ENCODE results near the gene GPRIN3.

GPRIN3 gene

DNA sequence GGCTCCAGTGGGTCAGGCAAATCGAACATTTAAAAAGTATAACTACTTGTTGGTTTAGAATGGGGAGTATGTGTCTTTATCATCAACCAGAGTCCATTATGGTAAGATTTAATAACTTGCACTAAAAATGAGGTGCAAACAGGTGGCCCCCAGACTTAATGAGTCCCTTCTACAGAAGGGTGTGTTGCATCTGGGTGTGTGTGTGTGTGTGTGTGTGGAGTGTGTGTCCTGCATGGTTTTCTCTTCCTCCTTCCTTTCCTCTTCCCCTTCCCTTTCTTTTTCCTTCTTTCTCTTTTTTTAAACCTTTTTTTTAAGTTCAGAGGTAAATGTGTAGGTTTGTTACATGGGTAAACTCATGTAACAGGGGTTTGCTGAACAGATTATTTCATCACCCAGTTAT is 53.7 kb downstream of the GPRIN3 start:
- no peak for DNase-seq

DNA sequence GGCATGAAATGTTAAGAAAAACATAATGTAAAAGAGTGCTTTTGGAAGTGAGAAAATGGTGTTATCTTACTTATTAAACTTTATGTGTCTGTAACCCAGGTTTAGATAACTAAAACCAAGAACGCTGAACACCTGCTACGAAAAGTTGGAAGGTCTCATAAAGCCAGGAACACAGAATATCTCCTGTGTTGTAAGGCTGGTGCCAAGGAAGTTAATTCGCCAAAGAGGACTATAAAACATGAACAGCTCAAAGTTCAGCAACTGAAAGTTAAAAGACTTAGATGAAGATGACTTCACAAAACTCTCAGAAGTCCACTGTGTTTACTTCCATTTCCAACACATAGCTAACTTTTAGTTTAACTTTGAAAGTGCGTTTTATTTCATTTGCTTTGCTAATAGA is 54.3 kb downstream of the GPRIN3 start:
- DNase-seq, result no peak

DNA sequence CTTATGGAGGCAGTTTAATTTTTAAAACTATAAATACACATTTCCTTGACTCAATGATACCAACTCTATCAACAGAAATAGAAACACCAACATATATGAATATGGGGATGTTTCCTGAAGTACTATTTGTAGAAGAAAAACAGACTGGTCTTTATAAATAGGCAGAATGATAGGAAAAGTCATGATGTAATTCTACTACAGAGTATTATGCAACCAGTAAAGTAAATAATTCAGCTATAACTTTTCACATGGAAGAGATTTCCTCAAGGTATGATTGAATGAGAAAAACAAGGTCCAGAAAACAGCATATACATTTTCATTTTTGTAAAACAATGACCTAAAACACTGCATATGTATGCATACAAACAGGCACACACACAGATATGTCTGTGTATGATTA is 56.2 kb downstream of the GPRIN3 start:
- no peak for DNase-seq

DNA sequence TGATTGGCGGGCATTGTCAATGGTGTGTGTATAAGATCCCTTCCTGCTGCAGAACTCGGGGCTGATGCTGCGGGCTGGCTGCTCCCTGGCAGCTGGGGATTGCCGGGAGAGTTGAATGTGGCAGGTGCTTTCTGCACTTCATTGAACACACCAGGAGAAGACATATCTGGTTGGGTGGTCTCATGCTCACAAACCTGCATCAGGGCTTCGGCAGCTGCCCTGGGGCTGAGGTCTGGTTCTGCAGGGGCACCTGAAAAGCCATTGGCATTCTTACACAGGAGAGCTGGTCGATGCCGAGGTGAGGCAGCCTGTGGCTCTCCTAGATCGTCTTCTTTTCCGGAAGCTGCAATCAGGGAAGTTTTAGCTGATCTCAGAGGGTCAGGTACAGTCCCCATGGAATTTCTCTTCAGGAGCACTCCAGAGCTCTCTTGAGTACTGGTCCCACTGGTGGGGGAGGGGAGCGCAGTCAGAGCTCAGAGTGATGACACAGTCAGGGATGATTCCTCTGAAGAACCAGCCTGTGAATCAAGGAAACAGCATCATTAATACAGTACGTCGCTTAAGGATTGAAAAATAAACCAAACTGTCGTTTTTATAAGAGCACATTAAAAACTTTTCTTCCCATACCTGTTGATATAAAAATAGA is 57.8 kb downstream of the GPRIN3 start:
- no peak for DNase-seq

DNA sequence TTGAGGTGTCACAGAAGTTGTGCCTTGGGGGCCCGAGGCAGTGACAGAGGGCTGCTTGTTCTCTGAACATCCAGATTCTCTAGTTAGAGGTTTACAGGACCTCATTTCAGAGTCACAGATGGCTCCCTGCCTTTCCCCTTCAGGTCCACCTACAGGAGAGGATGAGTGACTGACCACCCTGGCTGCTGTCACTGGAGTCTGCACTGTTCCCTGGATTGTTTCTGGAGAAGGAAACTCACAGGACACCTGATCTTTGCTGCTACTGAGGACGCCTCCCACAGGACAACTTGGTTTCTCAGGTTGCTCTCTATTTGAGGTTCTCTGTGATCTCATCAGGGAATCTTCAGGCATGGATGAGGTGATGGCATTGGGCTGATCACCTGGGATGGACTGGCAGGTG is 58.3 kb downstream of the GPRIN3 start:
- DNase-seq, result no peak

DNA sequence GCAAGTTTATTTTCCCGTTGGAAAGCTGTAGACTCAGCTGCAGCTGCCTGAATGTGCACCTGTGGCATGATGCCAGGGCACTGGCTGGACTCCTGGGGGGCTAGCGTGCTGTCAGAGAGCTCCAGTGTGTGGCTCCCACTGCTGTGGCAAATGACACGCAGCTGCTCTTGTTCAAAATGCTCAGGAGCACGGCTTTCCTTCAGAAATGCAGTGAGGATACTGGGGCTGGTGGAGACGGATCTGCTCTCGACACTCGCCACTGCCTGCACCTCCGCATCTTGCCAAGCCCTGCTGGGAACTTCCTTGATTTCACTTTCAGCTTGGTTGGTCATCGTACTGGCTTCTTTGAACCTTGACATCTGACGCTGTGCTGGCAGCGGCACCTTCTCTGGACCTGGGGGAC is 58.7 kb downstream of the GPRIN3 start:
- no peak for DNase-seq

DNA sequence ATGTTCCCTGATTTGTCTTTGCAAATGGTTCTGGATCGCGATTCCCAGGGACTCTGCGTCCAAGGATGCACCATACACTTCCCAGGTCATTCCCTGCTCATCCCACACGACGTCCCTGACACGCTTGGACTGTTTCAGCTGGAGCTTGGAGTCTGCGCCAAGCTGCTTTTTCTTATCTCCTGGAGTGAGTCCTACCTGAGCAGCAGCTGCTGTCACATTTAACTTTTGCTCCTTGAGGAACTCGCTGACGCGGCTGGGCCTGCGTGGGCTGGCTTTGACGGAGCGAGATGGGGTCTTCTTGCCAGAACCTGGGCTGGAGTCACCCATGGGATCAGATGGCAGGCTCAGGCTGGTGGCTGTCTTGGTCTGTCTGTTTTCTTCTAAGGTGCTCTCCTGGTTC is 59.6 kb downstream of the GPRIN3 start:
- DNase-seq, result no peak

DNA sequence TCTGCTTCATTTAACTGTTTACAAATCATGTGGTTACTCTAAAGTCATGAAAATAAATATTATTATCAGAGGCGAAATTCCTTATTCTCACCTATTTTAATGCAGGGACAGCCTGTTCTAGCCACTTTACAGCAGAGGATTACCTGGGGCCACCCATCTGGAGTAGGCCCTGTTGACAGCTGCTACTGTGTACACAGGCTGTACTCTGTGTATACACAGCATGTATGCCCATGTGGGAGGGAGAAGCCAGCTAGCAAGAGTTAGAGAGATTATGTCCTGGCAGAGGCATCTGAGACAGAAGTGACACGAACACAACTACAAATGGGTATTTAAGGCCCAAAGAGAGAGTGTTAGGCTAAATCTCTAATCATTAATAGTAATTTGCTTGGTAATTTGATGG is 62.1 kb downstream of the GPRIN3 start:
- no peak for DNase-seq

DNA sequence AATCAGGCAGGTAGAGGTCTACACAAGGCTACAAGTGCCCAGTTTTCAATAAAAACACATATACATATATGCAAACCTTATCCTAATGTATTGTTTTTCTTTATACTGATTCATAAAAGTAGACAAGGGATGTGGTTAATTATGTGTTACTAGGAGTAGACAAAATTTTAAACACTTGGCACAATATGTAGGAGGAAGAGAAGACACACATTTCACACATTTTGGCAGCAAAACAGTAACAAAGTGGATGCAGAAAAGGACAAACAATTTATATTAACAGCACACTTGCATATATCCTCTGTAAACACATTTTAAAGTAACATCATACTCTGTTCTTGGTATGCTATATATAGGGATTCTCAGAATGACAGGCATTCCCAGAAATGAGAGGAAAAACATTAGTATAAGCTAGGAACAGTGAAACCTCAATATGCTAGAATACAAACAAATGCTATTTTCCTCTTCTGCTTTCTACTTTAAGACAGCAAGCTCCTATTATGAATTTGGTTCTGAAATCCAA is 63.8 kb downstream of the GPRIN3 start:
- no peak for DNase-seq

DNA sequence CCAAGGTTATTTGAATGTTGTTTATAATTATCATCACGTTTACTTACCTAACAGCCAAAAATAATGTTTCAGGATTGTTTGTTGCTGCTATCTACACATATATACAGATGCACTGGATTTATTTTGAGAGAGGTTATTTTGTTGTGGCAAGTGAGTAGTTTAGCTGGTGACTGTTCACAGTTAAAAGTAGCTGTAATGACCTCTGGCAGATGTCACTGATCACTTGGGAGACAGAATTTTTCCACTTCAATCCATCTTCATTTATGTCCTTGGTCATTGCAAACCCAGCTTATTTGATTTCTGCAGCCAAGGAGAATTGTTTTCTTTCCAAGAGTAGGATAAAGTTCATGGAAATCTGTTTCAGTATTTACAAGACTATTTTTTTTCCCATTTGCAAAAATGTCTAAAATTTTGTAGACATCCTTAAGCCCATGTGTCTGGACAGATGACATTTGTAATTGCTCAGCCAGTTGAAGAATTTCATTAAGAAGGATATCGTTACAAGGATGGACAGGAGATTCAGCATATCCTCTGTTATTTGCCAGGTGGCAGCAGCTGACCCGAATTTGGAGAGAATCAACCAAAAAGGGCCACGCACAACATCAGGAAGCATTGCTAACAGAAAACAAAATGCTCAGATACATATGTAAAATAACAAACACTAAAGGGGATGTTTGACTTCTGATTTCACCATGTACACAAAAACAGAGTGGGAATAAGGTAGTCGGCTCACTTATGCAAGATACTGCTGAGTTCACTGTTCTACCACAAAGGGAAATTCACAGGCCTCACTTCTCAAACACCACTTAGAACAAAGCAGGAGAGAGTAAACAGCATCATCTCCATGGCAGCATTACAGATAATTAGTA is 64.5 kb downstream of the GPRIN3 start:
- DNase-seq, result peak; percentile 19

DNA sequence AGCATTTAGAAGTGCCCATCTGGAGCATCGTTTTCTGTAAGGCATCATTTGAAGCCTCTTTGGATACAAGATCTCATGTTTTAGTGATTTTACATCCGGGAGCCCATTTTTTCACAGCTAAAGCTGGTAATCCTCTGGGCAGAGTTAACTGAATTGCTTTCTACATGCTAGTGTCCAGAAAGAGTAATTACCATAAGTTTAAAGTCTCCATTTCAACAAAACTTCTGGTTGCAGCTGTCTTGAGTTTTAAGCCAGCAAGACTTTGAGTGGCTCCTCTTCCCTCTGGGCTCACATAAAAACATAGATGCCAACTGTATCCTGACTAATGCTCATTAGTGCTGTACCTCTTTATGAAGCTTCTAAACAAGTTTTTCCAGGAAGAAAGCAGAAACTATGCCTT is 65.4 kb downstream of the GPRIN3 start:
- no peak for DNase-seq

DNA sequence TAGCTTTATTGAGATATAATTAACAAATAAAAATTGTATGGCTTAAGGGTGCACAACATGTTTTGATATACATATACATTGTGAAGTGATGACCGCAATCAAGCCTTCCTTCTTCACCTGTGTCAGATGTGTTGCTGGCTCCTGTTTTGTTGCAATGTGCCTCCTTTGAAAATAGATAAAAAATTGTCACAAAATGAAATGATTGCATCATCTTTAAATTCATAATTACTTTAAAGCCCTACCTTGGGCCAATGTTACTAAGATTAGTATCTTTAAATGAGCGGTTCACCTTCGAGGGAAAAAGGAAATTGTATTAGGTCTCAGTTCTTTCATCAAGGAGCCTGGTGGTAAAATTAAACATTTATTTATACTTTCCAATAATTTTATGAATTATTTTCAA is 77.3 kb downstream of the GPRIN3 start:
- no peak for DNase-seq

DNA sequence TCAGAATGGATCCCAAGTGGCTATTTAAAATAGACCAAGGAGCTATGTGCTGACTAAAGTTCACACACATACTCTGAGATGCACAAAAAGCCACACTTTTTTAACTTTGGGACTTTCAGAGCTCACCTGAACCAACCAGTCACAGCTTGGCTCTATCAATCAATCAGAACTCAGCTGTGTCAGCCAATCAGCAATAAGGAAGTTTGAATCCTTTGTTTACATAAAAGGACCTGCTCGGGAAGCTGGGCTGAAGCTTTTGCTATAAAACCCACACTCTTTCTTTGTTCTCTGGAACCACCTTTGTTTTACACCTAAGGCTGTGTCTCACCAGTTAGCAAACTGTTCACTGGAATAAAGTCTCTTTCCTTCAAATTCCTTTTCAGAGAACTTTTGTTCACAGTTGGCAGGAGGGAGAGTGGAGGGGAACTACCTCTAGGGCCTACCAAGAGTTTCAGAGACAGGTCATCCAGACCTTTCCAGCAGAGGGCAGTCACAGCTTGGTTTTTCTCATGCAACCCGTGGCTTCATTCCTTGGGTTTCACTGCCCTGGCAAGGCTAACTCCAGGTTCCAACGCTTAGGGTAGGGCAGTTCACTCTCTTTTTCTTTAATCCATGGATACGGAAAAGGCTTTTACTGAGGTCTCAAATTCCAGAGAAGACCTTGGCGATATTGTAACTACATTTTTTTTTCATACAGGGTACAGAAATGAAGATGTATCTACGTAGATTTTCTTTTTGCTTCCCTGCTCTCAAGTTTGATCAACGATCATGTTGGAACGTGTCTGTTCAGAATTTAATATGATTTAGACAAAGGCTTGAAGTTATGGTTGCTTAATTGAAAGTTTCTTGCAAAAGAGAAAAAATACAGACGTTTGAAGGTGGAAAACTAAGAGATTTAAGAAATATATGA is 80.7 kb downstream of the GPRIN3 start:
- peak; percentile 88 for DNase-seq

DNA sequence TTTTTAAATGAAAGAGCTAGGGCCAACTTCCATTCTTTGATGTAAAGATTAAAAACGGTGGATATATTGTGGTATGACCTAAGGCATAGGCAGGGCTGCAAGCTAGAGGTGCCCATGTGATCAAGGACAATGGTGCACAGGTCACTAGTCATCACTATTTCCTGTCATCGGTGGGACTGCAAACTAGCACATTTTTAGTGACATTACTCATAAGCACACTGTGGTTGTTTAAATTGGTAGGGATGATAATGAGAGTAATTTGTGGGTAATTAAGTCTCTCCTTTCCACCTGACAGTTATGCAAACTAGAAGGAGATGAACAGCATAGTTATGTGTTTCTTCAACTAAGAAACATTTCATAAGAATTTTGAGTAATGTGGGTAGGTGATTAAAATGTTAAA is 85.4 kb downstream of the GPRIN3 start:
- DNase-seq, result no peak

DNA sequence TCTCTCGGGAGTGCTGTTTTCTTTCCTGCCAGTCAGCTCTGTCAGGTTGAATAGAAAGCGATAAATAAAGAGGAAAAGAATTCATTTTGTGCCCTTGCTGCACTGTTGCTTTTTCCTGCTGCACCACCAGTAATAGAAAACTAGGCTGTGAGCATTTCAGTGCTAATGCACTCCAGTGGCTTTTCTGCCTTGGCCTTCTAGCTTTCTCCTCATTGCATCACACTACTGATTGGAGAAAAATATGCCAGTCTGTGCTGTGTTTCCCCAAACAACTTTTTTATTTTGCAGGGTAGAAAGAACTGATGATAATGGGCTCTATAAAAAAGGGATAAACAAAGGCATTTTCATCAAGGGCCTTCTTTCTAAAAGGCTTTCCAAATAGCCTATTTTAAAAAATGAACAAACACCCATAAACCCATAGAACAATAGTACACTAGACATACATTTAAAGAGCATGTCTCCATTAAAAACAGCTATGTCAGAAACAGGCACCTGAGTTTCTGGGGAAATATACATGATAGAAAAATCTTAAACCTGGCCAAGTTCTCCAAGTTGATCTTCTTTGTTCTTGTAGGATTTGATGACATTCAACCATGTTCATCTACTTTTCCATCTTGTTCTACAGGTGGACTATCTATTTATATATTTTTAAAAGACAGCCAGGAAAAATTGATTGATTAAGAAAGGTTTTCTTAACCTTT is 86.3 kb downstream of the GPRIN3 start:
- DNase-seq, result no peak

DNA sequence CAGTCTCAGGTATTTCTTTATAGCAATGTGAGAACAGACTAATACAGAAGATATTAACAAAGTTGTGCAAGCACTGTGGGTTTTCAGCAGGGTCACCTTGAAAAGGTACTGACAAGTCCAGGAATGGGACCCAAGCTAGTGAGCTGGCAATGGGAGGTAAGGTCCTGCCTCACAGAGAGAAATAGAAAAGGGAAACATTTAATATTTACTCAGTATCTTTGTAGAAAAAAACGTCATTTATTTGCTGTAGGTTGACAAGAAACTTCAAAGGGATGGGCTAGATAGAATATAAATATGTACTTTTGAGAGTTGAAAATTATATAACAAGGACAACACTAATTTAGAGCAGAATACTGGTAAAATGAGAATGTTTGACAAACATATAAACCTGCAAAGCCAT is 89.0 kb downstream of the GPRIN3 start:
- no peak for DNase-seq

DNA sequence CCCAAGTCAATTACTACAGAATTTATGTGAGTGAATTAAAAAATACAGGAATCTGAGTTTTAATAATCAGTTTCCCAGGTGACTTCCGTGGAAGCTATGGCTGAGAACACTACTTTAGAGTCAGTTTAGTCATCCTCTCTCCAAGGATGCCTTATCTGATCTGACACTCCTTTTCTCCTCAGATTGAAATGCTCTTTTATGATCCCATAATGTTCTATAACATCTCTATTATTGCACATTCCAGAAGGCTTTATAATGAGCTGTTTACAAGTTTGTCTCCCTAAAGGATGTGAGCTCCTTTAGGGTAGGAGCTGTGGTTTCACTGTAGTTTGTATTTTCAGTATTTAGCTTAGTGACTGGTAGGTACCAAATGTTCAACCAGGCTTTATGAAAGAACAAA is 90.0 kb downstream of the GPRIN3 start:
- DNase-seq, result no peak

DNA sequence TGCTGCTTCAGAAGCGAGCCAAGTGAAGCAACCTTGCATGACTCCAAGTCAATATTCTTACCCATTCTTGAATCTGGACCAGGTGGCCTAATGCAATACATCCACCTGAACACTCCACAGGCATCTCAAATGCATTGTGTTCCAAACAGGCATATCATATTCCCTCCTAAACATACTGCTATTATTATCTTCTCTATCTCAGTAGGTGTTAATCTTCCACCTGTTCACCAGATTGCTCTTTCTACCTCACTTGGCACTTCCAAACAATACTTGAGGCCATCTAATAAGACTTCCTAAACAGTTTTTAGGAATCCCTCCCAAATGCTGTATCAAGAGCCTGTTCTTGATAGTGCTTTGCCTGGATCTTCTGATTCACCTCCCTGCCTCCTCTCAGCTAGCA is 90.7 kb downstream of the GPRIN3 start:
- DNase-seq, result no peak

DNA sequence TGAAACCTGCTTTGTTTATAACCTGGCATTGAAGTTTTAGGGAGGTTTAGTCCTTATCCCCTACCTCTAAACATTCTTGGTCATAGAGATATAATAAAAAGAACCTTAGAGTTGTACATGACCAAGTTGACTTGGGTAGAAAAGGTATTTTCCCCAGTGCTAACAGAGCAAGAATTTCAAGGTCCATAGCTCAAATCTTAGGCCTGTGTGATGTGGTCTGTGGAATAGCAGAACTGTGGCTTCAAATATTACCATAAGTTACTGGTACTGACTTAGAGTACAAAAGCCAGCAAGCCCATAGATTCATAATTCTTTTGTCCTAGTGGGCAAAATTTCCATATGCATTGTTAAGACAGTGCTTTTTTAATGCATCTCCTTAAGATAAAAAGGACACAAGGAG is 91.2 kb downstream of the GPRIN3 start:
- no peak for DNase-seq

DNA sequence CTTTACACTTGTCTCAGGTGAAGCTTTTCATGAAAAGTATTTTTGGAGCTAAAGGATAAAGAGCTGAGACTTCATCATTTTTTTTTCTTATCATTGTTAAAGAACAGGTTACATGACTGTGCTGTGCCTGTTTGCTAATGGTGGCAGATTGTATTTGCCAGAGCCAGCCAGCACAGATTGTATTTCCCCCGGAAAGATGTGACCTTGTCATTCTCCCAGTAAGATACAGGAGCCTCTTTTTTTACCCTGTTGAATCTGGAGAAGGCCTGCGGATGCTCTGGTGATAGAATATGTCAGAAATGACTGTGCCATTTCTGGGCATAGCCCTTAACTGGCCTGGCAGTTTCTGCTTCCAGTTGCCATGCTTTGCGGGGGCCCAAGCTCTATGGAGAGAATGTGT is 91.9 kb downstream of the GPRIN3 start:
- DNase-seq, result no peak

DNA sequence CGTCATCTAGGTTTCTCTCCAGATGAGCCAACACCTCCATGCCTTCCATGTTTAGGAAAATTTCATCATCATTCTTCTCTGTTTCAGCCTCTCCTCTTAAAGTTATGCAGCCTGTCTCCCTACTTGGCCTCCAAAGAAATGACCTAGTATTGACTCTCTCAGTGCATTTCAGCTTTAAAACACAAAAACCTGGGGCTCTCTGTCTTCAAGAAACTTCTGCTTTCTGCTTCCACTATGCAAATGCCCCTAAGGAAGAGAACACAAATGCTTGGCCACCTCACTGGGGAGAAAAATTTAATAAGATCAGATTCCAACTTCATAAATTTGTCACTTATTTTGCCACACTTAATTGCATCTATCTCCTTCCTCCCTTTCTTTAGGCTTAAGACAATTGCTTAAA is 93.3 kb downstream of the GPRIN3 start:
- no peak for DNase-seq

DNA sequence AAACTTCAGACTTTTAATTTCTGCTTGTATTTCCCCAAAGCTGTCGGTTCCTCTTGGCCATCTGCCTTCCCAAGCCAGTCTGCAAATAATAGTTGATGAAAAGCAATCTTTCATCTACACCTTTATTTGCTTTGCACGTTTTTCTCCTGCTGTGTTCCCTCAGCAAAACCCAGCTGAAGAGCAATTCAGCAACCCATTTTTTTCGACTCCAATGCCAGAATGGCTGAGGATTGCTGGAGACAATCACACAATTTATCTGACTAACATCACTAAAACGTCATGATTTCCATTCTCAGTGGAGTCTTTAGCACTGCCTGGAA is 94.3 kb downstream of the GPRIN3 start:
- no peak for DNase-seq

All from suppressor macrophage treated with lipopolysaccharide for 4 hours (primary cell).